T-cell (primary cell): ENCODE results near the gene ITPRID2. TPM values are rescaled to one million over a fixed set of nuclear protein-coding genes. Genes with fewer than 3 reads are reported as not detected.

Experiments used
- ATAC-seq, 4 experiments: fragments of 200-7000 bp in 3 of 4; fragments of 150-1000 bp in 1 of 4; cut with Tn5 transposase; replicated peaks in 1 of 4; 1 replicate in 3 of 4; 2 replicates in 1 of 4; pipeline ENCODE4 v1.10.0; 2021; ENCODE audit warnings: moderate library complexity in 3 of 4, mild to moderate bottlenecking in 2 of 4, moderate number of reproducible peaks in 1 of 4
- CTCF ChIA-PET, 2 donors: fragments of 300-600 bp; sonication (Branson Sonifier 250); formaldehyde crosslinking; loops; one replicate each; lab custom pipeline; 2022; ENCODE audit warnings: antibody characterized with exemption in 2 of 2; lab: Charles Lee
- POLR2A ChIA-PET, 2 donors: fragments of 300-600 bp; sonication (Branson Sonifier 250); formaldehyde crosslinking; loops; one replicate each; lab custom pipeline; 2022; ENCODE audit warnings: antibody characterized with exemption in 2 of 2; lab: Charles Lee
- DNase-seq, 35 experiments: peaks; one replicate each; pipeline versions ENCODE4 v3.0.0 to v3.0.0-alpha.2; 2013 to 2023
- H3K27ac ChIP-seq: one replicate; pipeline ENCODE4 v1.5.1; 2013; ENCODE audit warnings: low read length
- H3K27me3 ChIP-seq, 2 experiments: replicated peaks in 1 of 2; 1 replicate in 1 of 2; 2 replicates in 1 of 2; pipeline versions ENCODE4 v1.6.1 to v1.7.0; 2013; ENCODE audit warnings: low read length in 1 of 2, mixed read lengths in 1 of 2; ENCODE audit not compliant: control insufficient read depth in 2 of 2, insufficient read depth in 2 of 2; ENCODE audit errors: extremely low read depth in 1 of 2
- H3K36me3 ChIP-seq, 2 donors: 1 replicate in 1 of 2; 2 replicates in 1 of 2; pipeline versions ENCODE4 v1.6.1 to v1.7.0; 2013; ENCODE audit warnings: low read length in 1 of 2; ENCODE audit not compliant: control insufficient read depth in 2 of 2, insufficient read depth in 1 of 2; ENCODE audit errors: extremely low read depth in 1 of 2
- H3K4me1 ChIP-seq, 2 experiments: 1 replicate in 1 of 2; 2 replicates in 1 of 2; pipeline versions ENCODE4 v1.6.1 to v1.7.0; 2013; ENCODE audit warnings: low read length in 2 of 2, mixed read lengths in 1 of 2; ENCODE audit not compliant: insufficient read depth in 2 of 2, control insufficient read depth in 1 of 2; ENCODE audit errors: extremely low read depth in 1 of 2
- H3K4me3 ChIP-seq, 2 donors: 1 replicate in 1 of 2; 2 replicates in 1 of 2; pipeline versions ENCODE4 v1.5.1 to v1.7.0; 2013; ENCODE audit warnings: mild to moderate bottlenecking in 2 of 2, low read length in 1 of 2, moderate library complexity in 1 of 2; ENCODE audit not compliant: control insufficient read depth in 1 of 2; ENCODE audit errors: extremely low read depth in 1 of 2
- H3K9me3 ChIP-seq: 2 replicates; pipeline ENCODE4 v1.7.0; 2013
- H3K27ac Mint-ChIP-seq, 2 donors: one replicate each; pipeline ENCODE4 v1.8.0; 2020 to 2021; ENCODE audit warnings: mild to moderate bottlenecking in 2 of 2, mixed read lengths in 2 of 2
- H3K27me3 Mint-ChIP-seq, 2 donors: one replicate each; pipeline ENCODE4 v1.8.0; 2021 to 2022; ENCODE audit warnings: mixed read lengths in 2 of 2
- H3K36me3 Mint-ChIP-seq: one replicate; pipeline ENCODE4 v1.8.0; 2021; ENCODE audit warnings: mixed read lengths
- H3K4me1 Mint-ChIP-seq, 3 donors: one replicate each; pipeline ENCODE4 v1.8.0; 2020 to 2022; ENCODE audit warnings: mixed read lengths in 3 of 3, mild to moderate bottlenecking in 1 of 3
- H3K4me3 Mint-ChIP-seq, 3 donors: one replicate each; pipeline ENCODE4 v1.8.0; 2020 to 2022; ENCODE audit warnings: mild to moderate bottlenecking in 3 of 3, mixed read lengths in 3 of 3, moderate library complexity in 3 of 3
- H3K9me3 Mint-ChIP-seq, 3 donors: one replicate each; pipeline ENCODE4 v1.8.0; 2020 to 2022; ENCODE audit warnings: mixed read lengths in 3 of 3
- WGBS: methylation state at CpG from one replicate; pipeline ENCODE4 v1.1.5; 2013; ENCODE audit warnings: missing lambda C conversion rate; ENCODE audit not compliant: insufficient coverage; 5-methylcytosine and 5-hydroxymethylcytosine counted together
- total RNA-seq, 35 experiments: library from RNA in 6 of 35; stranded (reverse) in 6 of 35; fragments of 120-200 nt in 1 of 35; gene quantifications; one replicate each; pipeline versions ENCODE4 v1.2.1 to v1.2.4 and lab custom pipeline; 2013 to 2026

Gene ITPRID2
- total RNA-seq, 5 donors from 2014 or later (not counting 1 experiment from before 2014, with no cell fraction given), result 29.1 to 55.8 (median 45.1) TPM

DNA sequence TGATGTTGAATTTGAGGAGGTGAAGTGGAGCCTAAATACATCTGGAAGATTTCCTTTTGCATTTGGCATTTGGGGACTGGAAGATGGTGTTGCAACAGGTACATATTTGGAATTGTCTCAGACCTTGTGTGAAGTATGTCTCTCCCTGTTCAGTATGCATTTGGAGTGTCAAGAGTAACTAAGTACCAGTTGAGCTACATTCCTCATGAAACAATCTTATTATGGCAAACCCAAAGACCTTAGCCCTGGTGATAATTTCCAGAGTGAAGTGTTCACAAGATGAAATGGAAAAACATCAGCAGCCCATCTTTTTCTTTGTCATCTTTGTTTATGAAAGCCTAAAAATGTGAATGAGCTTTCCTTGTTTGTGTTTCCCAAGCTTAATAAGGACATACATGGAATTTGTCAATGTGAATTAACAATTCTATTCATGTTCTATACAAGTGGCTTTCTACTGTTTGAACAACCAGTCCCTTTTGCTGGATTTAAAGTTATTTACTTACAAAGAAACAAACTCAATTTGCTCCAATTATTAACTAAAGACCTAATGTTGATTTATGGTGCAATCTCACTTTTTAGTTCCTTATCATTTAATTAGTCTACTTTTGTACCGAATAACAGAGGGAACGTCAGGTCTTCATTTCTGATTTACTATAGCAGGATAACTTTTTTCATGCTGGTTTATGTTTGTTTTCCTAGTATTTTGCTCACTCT, 52.0 kb downstream of the ITPRID2 start:
- ATAC-seq, result no peak
- Mint-ChIP-seq H3K27ac (no peak overlapping the region), H3K4me1 (no peaks in the 10 kb centered on the region)

DNA sequence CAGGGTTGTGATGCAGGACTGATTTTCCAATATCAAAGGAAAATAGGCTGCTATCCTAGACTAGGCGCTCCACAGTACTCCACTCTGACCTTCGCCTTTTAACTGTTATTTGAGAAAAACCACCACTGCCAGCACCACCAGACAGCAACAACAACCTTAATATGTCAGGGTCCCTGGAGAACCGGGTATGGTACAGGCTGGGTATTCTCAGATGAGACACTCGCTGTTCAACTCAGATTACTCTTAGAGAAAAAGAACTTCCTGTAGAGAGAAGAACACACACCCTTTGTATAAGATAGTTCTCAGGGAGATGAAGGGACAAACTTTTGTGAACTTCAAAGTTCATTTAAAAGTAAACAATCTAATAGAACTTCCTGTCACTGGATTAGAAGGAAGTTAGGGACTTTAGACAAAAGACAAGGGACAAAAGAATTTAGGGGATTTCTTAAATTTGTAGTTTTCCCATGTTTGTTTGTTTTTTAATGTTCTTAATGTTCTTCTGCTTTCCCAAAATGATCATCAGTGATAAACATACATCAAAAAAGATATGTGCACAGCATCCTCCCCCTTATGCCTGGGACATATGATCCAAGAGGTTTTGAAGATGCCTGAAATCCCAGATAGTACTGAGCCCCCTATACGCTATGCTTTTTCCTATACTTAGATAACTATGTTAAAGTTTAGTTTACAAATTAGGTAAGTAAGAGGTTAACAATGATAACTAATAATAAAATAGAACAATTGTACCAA, 52.8 kb downstream of the ITPRID2 start:
- no peak for DNase-seq
- ChIA-PET CTCF (no interaction called here), POLR2A (no interaction called here)
- Histone ChIP-seq H3K9me3 (no peaks in the 10 kb centered on the region), H3K27me3 (no peaks in the 10 kb centered on the region), H3K36me3 (no peaks in the 10 kb centered on the region), H3K4me3 (no peak overlapping the region), H3K4me1 (peaks cover 0 to 5% of the 10 kb centered on the region in 2 experiments), H3K27ac (no peak overlapping the region)
- Mint-ChIP-seq H3K27me3 (peaks cover 13 to 23% of the 10 kb centered on the region in 2 donors), H3K36me3 (no peaks in the 10 kb centered on the region), H3K4me1 (no peaks in the 10 kb centered on the region), H3K4me3 (no peak overlapping the region), H3K27ac (no peak overlapping the region), H3K9me3 (no peaks in the 10 kb centered on the region)
- ATAC-seq, result no peak
- no CpG with 5 or more reads among the region's 5 CpGs for WGBS

More for the DNA sequence above, 52.0 kb downstream of the ITPRID2 start:
- Mint-ChIP-seq H3K36me3 (no peaks in the 10 kb centered on the region), H3K9me3 (no peaks in the 10 kb centered on the region), H3K27me3 (peaks cover 16 to 25% of the 10 kb centered on the region in 2 donors), H3K4me3 (no peak overlapping the region)
- Histone ChIP-seq H3K27me3 (no peaks in the 10 kb centered on the region), H3K4me1 (peaks cover 0 to 5% of the 10 kb centered on the region in 2 experiments), H3K36me3 (no peaks in the 10 kb centered on the region), H3K4me3 (no peak overlapping the region), H3K9me3 (no peaks in the 10 kb centered on the region), H3K27ac (no peak overlapping the region)
- WGBS, result no CpG with 5 or more reads among the region's 2 CpGs
- DNase-seq, result no peak
- POLR2A ChIA-PET, result interaction anchor here in 1 of 2 donors (0.6 kb wide), 1 partner anchor 197 kb away, joined by 3 read pairs; no protein-coding TSS in a partner anchor
- CTCF ChIA-PET, result interaction anchor here in 1 of 2 donors (1.0 kb wide), 1 partner anchor 10 kb away, joined by 4 read pairs; no protein-coding TSS in a partner anchor

DNA sequence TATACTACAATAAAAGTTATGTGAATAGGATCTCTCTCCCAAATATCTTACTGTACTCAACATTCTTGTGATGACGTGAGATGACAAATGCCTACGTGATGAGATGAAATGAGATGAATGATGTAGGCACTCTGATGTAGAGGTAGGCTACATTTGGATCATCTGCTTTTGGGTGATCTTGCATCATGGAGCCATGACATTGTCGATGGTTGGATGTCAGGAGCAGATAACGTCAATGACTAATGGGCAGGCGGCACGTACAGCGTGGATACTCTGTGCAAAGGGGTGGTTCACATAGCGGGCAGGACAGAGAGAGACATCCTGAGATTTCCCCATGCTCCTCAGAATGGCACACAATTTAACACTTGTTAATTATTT, 53.4 kb downstream of the ITPRID2 start:
- no peaks in the 10 kb centered on the region for H3K27me3 ChIP-seq
- Mint-ChIP-seq H3K27ac (no peak overlapping the region), H3K4me3 (no peak overlapping the region), H3K4me1 (no peaks in the 10 kb centered on the region), H3K36me3 (no peaks in the 10 kb centered on the region), H3K27me3 (peaks cover 13 to 23% of the 10 kb centered on the region in 2 donors), H3K9me3 (no peaks in the 10 kb centered on the region)
- H3K27ac ChIP-seq, result no peak overlapping the region
- DNase-seq, result no peak
- no peaks in the 10 kb centered on the region for H3K36me3 ChIP-seq
- no peak for ATAC-seq
- peaks cover 0 to 5% of the 10 kb centered on the region in 2 experiments for H3K4me1 ChIP-seq
- H3K4me3 ChIP-seq, result no peak overlapping the region
- ChIA-PET POLR2A (no interaction called here), CTCF (no interaction called here)
- no peaks in the 10 kb centered on the region for H3K9me3 ChIP-seq
- WGBS, result 98% methylated on average over 5 of the region's 8 CpGs

DNA sequence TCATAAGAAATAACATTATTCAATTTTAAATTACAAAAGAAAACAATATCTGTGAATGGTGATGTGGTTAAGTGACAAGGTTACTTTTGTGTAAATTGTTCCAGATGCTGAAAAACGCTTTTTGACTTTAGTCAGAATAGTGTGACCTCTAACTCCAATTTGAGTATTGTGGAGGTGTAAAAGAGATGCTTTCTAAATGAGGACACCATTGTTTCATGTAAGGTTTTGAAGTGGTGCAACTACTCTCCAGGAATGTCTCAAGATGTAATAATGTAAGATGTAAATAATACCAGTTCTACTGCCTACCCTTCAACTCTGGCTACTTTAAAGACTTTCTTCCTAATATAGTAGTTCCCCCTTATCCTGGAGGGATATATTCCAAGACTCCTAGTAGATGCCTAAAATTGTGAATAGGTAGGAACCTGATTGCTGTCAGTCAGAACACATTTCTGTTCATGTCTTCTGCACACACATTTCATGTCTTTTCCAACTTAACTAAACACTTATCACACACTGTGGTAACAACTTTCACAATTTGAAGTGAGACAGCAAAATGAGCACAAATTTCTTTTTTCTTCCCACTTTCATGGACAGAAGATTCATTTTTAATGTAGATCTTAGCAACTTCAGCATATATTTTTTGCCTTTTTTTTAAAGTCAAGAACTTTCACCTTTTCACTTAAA, 55.1 kb downstream of the ITPRID2 start:
- H3K9me3 ChIP-seq, result no peaks in the 10 kb centered on the region
- H3K9me3 Mint-ChIP-seq, result no peaks in the 10 kb centered on the region
- CTCF ChIA-PET, result no interaction called here
- no peak overlapping the region for H3K4me3 ChIP-seq
- no peaks in the 10 kb centered on the region for H3K4me1 Mint-ChIP-seq
- H3K4me1 ChIP-seq, result peaks cover 0 to 5% of the 10 kb centered on the region in 2 experiments
- POLR2A ChIA-PET, result no interaction called here
- no peaks in the 10 kb centered on the region for H3K27me3 ChIP-seq
- no peak overlapping the region for H3K4me3 Mint-ChIP-seq
- DNase-seq, result no peak
- WGBS, result 0% methylated on average over 1 of the region's 1 CpG
- no peaks in the 10 kb centered on the region for H3K36me3 ChIP-seq
- H3K36me3 Mint-ChIP-seq, result no peaks in the 10 kb centered on the region
- ATAC-seq, result no peak
- H3K27ac Mint-ChIP-seq, result no peak overlapping the region
- H3K27ac ChIP-seq, result no peak overlapping the region
- H3K27me3 Mint-ChIP-seq, result peaks cover 13 to 23% of the 10 kb centered on the region in 2 donors

DNA sequence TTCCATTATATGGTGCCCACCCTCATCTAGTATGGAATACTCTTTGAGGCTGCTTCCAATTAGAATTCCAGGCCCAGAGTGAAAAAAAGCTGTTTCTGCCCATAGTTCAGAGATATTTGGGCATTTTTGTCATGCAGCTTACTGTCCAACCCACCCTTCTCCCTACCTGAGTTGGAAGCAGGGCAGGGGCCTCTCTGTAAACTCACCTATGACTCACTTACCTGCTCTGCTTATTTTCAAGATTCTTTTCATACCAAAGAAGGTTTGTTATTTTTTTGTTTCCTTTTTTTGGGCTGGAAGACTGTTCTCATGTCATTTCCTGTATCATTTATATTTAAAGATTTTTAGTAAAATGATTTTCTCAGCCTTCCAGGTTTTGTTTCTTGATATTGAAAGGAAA, 55.7 kb downstream of the ITPRID2 start:
- Mint-ChIP-seq H3K4me3 (no peak overlapping the region), H3K4me1 (no peaks in the 10 kb centered on the region), H3K27me3 (peaks cover 13 to 19% of the 10 kb centered on the region in 2 donors), H3K27ac (no peak overlapping the region), H3K9me3 (no peaks in the 10 kb centered on the region), H3K36me3 (no peaks in the 10 kb centered on the region)
- Histone ChIP-seq H3K27ac (no peak overlapping the region), H3K9me3 (no peaks in the 10 kb centered on the region), H3K36me3 (no peaks in the 10 kb centered on the region), H3K27me3 (no peaks in the 10 kb centered on the region), H3K4me3 (no peak overlapping the region), H3K4me1 (peaks cover 0 to 5% of the 10 kb centered on the region in 2 experiments)
- ChIA-PET POLR2A (no interaction called here), CTCF (no interaction called here)
- ATAC-seq, result no peak
- no peak for DNase-seq

DNA sequence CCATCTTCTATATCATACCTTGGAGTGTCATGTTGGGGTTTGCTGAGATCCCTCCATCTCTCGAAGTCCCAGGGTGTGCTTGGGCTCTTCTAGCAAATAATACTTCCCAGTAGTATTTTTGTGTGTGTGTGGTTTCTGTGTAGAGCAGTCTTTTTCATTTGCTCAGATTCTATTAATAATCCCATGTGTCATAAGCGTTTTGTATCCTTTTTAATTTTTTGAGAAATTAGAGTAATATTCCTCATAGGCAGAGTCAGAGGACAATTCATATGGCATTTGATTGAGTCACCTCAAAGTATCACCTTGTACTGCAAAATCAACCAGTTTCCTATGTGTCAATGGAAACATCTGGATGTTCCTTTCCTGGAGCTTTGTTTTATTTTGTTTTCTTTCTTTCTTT, 56.7 kb downstream of the ITPRID2 start:
- Histone ChIP-seq H3K4me3 (no peak overlapping the region), H3K36me3 (no peaks in the 10 kb centered on the region), H3K27me3 (peaks cover 0 to 2% of the 10 kb centered on the region in 2 experiments), H3K27ac (no peak overlapping the region), H3K4me1 (peaks cover 0 to 5% of the 10 kb centered on the region in 2 experiments), H3K9me3 (no peaks in the 10 kb centered on the region)
- no peak overlapping the region for H3K27ac Mint-ChIP-seq
- ChIA-PET POLR2A (interaction anchor here in 1 of 2 donors (0.6 kb wide), 2 partner anchors 15 to 748 kb away, joined by 3 to 10 read pairs; no protein-coding TSS in a partner anchor), CTCF (interaction anchor here in 1 of 2 donors (0.6 kb wide), 3 partner anchors 86 to 1642 kb away, joined by 3 to 5 read pairs (median 3); no protein-coding TSS in a partner anchor)
- no peaks in the 10 kb centered on the region for H3K4me1 Mint-ChIP-seq
- no peaks in the 10 kb centered on the region for H3K9me3 Mint-ChIP-seq
- H3K36me3 Mint-ChIP-seq, result no peaks in the 10 kb centered on the region
- no CpG with 5 or more reads among the region's 2 CpGs for WGBS
- peaks cover 7 to 16% of the 10 kb centered on the region in 2 donors for H3K27me3 Mint-ChIP-seq
- H3K4me3 Mint-ChIP-seq, result no peak overlapping the region
- ATAC-seq (no peak), DNase-seq (no peak)
